ENCODE data around the gene HHAT.

DNA sequence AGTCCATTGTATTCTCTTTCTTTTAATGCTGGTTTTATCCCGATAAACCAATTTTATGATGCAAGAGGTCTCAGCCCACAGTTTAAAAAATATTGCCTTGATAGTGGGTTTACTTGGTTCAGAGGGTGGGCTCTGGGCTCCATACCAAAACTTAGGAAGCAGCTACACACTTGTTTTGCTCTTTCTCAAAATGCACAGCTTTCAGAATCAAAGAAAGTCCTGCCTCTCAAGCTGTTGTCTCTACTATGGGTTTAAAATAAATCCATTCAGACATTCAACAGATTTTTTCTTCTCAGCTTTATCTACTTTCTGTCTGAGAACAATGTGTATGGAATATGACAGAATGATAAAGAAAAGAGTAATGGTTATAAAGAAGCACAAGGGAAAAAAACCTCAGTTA is 14.8 kb upstream of the HHAT start:
- TF ChIP-seq, protein P1, sequence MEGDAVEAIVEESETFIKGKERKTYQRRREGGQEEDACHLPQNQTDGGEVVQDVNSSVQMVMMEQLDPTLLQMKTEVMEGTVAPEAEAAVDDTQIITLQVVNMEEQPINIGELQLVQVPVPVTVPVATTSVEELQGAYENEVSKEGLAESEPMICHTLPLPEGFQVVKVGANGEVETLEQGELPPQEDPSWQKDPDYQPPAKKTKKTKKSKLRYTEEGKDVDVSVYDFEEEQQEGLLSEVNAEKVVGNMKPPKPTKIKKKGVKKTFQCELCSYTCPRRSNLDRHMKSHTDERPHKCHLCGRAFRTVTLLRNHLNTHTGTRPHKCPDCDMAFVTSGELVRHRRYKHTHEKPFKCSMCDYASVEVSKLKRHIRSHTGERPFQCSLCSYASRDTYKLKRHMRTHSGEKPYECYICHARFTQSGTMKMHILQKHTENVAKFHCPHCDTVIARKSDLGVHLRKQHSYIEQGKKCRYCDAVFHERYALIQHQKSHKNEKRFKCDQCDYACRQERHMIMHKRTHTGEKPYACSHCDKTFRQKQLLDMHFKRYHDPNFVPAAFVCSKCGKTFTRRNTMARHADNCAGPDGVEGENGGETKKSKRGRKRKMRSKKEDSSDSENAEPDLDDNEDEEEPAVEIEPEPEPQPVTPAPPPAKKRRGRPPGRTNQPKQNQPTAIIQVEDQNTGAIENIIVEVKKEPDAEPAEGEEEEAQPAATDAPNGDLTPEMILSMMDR (IDR thresholded peaks at IDR 0.05): no peak
- TF ChIP-seq POLR2AphosphoS5 (IDR thresholded peaks at IDR 0.05) (no peak), POLR2A (IDR thresholded peaks at IDR 0.05; ENCODE audit: low read depth) (no peak), EP300 (IDR thresholded peaks at IDR 0.05) (no peak)

All from esophagus muscularis mucosa (tissue), 4 donors.